ENCODE data around the gene AKT2.
A peak's percentile ranks its signal among the peaks of the same experiment; 100 is the strongest.

AKT2 gene

GRCh38 chr19:40192758-40193586, 92.2 kb downstream of the AKT2 start:
- no peak for DNase-seq (ENCODE audit: low read depth in 2 of 3, low spot score in 2 of 3)

GRCh38 chr19:40191836-40192646, 93.1 kb downstream of the AKT2 start:
- DNase-seq (ENCODE audit: low read depth in 2 of 3, low spot score in 2 of 3), result peak in 1 of 3 experiments; percentile 7

GRCh38 chr19:40190891-40191835, 94.0 kb downstream of the AKT2 start, which contains the start of gene MAP3K10:
TSS of gene MAP3K10 (plus strand) at chr19:40191426. CDS start at chr19:40192032, 606 bp downstream.
- peak; percentile 59 to 65 (median 60) for DNase-seq (ENCODE audit: low read depth in 2 of 3, low spot score in 2 of 3)

GRCh38 chr19:40184273-40184672, 100.9 kb downstream of the AKT2 start:
- DNase-seq (ENCODE audit: low read depth in 2 of 3, low spot score in 2 of 3), result no peak
